SW 1271 (cell line): Measurements from ENCODE around the gene HM13.
"Not testable (repeated sequence)": the region's sequence is repeated elsewhere in the genome, so short reads cannot be mapped to it uniquely, and the experiment has no call there.

Experiments
- DNase-seq, 2 experiments: peaks; one replicate each; lab custom pipeline; 2025; lab: John Stamatoyannopoulos, UW

The HM13 gene

GRCh38 chr20:31514154-31515071 lies at the start of gene HM13:
HM13 (plus strand) TSS chr20:31514442; CDS start chr20:31514552, 110 bp downstream.
- DNase-seq, result peak; percentile 91 to 92

- DNase-seq, result not testable (repeated sequence)
Measured at GRCh38 chr20:31470946-31471345, 43.3 kb upstream of the HM13 start.

GRCh38 chr20:31472395-31473330 lies 41.6 kb upstream of the HM13 start:
- no peak for DNase-seq

- DNase-seq, result no peak
Measured at GRCh38 chr20:31473331-31474096, 40.7 kb upstream of the HM13 start.

- DNase-seq, result no peak
Measured at GRCh38 chr20:31474097-31474436, 40.2 kb upstream of the HM13 start.

GRCh38 chr20:31474758-31475427 lies 39.3 kb upstream of the HM13 start, which contains the start of the genes DEFB124 and REM1:
DEFB124 (minus strand) TSS chr20:31475127; CDS start chr20:31473013, 2,114 bp downstream.
REM1 (plus strand) TSS chr20:31475288; CDS start chr20:31476446, 1,158 bp downstream.
- no peak for DNase-seq

GRCh38 chr20:31475472-31476293 lies 38.6 kb upstream of the HM13 start:
- no peak for DNase-seq

- DNase-seq, result no peak
Measured at GRCh38 chr20:31476294-31476585, 38.0 kb upstream of the HM13 start.

- DNase-seq, result no peak
Measured at GRCh38 chr20:31476643-31477215, 37.5 kb upstream of the HM13 start.

- no peak for DNase-seq
Measured at GRCh38 chr20:31484001-31484400, 30.2 kb upstream of the HM13 start.

- no peak for DNase-seq
Measured at GRCh38 chr20:31485450-31486339, 28.5 kb upstream of the HM13 start.

GRCh38 chr20:31488115-31488514 lies 26.1 kb upstream of the HM13 start:
- DNase-seq, result no peak

GRCh38 chr20:31489152-31489551 lies 25.1 kb upstream of the HM13 start:
- no peak for DNase-seq

GRCh38 chr20:31490752-31491151 lies 23.5 kb upstream of the HM13 start:
- DNase-seq, result no peak

GRCh38 chr20:31494131-31494530 lies 20.1 kb upstream of the HM13 start:
- peak; percentile 30 to 54 for DNase-seq

- no peak for DNase-seq
Measured at GRCh38 chr20:31496761-31497295, 17.4 kb upstream of the HM13 start.

- no peak for DNase-seq
Measured at GRCh38 chr20:31497838-31498540, 16.3 kb upstream of the HM13 start.

- DNase-seq, result no peak
Measured at GRCh38 chr20:31500527-31500926, 13.7 kb upstream of the HM13 start.
